Hepatocyte (in vitro differentiated cells): ENCODE measurements around the gene NUMA1.

Experiments
- CTCF ChIP-seq: fragments of 200-600 bp; sonication (generic); IDR thresholded peaks from 2 replicates; pipeline ENCODE4 v1.5.1; 2016; ENCODE audit warnings: antibody characterized with exemption, mild to moderate bottlenecking; ENCODE audit not compliant: poor library complexity
- EZH2 ChIP-seq: fragments of 200-600 bp; sonication (generic); IDR thresholded peaks from 2 replicates; pipeline ENCODE4 v1.6.1; 2016; ENCODE audit warnings: antibody characterized with exemption, mild to moderate bottlenecking, borderline replicate concordance

GRCh38 chr11:72079819-72080325, 470 bp downstream of the NUMA1 start:
- no peak for TF ChIP-seq EZH2
- TF ChIP-seq CTCF: no peak
